ENCODE measurements around the gene ANKMY1. TPM values are rescaled to one million over a fixed set of nuclear protein-coding genes. Genes with fewer than 3 reads are reported as not detected.

Gene ANKMY1
- total and polyA plus RNA-seq, 2 of the 8 experiments (the other 6 are each of a cell fraction or from before 2014, with no cell fraction given) = 4.5 to 4.8 TPM

DNA sequence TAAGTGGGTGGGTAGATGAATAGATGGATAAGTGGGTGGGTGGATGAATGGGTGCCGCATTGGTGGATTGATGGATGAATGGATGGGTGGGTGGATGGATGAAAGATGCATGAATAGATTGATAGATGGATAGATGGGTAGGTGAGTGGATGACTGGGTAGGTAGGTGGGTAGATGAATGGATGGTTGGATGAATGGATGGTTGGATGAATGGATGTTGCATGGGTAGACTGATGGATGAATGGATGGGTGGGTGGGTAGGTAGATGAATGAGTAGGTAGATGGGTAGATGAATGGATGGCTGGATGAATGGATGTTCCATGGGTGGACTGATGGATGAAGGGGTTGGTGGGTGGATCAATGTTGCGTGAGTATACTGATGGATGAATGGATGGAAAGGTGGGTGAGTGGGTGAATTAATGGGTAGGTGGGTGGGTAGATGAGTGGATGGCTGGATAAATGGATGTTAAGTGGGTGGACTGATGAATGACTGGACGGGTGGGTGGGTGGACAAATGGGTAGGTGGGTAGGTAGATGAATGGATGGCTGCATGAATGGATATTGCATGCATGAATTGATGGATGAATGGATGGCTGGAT is 30.5 kb downstream of the ANKMY1 start:
- H3K27me3 ChIP-seq (replicated peaks in 1 of 4; ENCODE audit: control insufficient read depth in 3 of 4, extremely low read depth in 1 of 4, insufficient read depth in 3 of 4, low read length in 3 of 4) = no peaks in the 10 kb centered on the region
- peaks cover 34 to 70% of the 10 kb centered on the region in 2 experiments for H3K9me3 ChIP-seq (ENCODE audit: insufficient read depth in 2 of 2, low read depth in 1 of 2, low read length in 1 of 2)
- no peaks in the 10 kb centered on the region; a peak in 2 of 8 replicates for H3K36me3 ChIP-seq (ENCODE audit: control insufficient read depth in 2 of 4, insufficient read depth in 4 of 4, low read length in 3 of 4)
- no peak overlapping the region for H3K14ac ChIP-seq (ENCODE audit: insufficient read length)
- no peak overlapping the region for H2BK120ac ChIP-seq (replicated peaks; ENCODE audit: low read depth, low read length)
- DNase-seq (ENCODE audit: low read depth in 1 of 2, low spot score in 2 of 2) (no peak), FAIRE-seq (no peak)
- no peaks in the 10 kb centered on the region for H3K4me1 ChIP-seq (replicated peaks in 1 of 4; ENCODE audit: control insufficient read depth in 3 of 4, insufficient read depth in 4 of 4, low read length in 3 of 4)
- no peak overlapping the region for H2BK15ac ChIP-seq (ENCODE audit: low read length)
- H3K56ac ChIP-seq (replicated peaks; ENCODE audit: insufficient read length, low read depth, low read length) = no peak overlapping the region
- H4K91ac ChIP-seq (replicated peaks; ENCODE audit: insufficient read length, low read length) = no peak overlapping the region
- H2BK12ac ChIP-seq (ENCODE audit: low read depth, low read length) = no peak overlapping the region
- no peak overlapping the region for H3K18ac ChIP-seq (ENCODE audit: extremely low read depth, low read length)
- H3K79me1 ChIP-seq (ENCODE audit: low read depth, low read length) = no peaks in the 10 kb centered on the region; the same call in 1 of the 2 replicates
- H3K4me3 ChIP-seq (ENCODE audit: extremely low read depth in 1 of 4, insufficient read depth in 2 of 4, low read depth in 3 of 4, low read length in 4 of 4) = no peak overlapping the region
- H3K23me2 ChIP-seq (ENCODE audit: low read depth, low read length) = peaks cover 7% of the 10 kb centered on the region; the same call in 1 of the 2 replicates
- no peak overlapping the region for H2AFZ ChIP-seq (ENCODE audit: low read length)
- WGBS, 2 experiments (ENCODE audit: extremely low coverage in 1 of 2, insufficient coverage in 1 of 2, insufficient read length in 1 of 2, insufficient replicate concordance in 2 of 2, low coverage in 1 of 2, low lambda C conversion rate in 2 of 2, missing lambda C conversion rate in 1 of 2) = 61% methylated on average over 3 of the region's 3 CpGs; no CpG with 5 or more reads in 1 of the 2 experiments
- H2AK5ac ChIP-seq (ENCODE audit: low read depth, low read length) = no peak overlapping the region
- ChIA-PET POLR2A (ENCODE audit: partially characterized antibody) (no interaction called here), CTCF (ENCODE audit: partially characterized antibody) (no interaction called here)
- no peak overlapping the region for H4K8ac ChIP-seq (ENCODE audit: extremely low read depth, insufficient read depth, low read length)
- no peak overlapping the region for H3K9ac ChIP-seq (replicated peaks in 1 of 4; ENCODE audit: extremely low read depth in 1 of 4, low read depth in 3 of 4, low read length in 3 of 4)
- no peak overlapping the region for H3K4ac ChIP-seq (replicated peaks; ENCODE audit: insufficient read length, low read depth, low read length)
- no peak overlapping the region for H2BK5ac ChIP-seq (ENCODE audit: low read depth, low read length)
- peaks cover 0 to 1% of the 10 kb centered on the region in 2 experiments for H4K20me1 ChIP-seq (replicated peaks in 1 of 2; ENCODE audit: control insufficient read depth in 1 of 2, insufficient read depth in 2 of 2, low read length in 2 of 2)
- H4K5ac ChIP-seq (ENCODE audit: insufficient read length, low read depth, low read length) = no peak overlapping the region
- H3K23ac ChIP-seq (ENCODE audit: insufficient read length) = no peak overlapping the region
- no peaks in the 10 kb centered on the region for H3K79me2 ChIP-seq (ENCODE audit: control insufficient read depth in 1 of 2, insufficient read depth in 2 of 2, low read length in 2 of 2)
- no peak overlapping the region for H3K27ac ChIP-seq (ENCODE audit: low read depth, low read length)
- H2BK20ac ChIP-seq (ENCODE audit: low read length) = no peak overlapping the region
- H3K4me2 ChIP-seq (ENCODE audit: insufficient read depth in 1 of 2, low read depth in 2 of 2, low read length in 2 of 2) = no peak overlapping the region
- no peak for TF ChIP-seq SIRT6 (IDR thresholded peaks at IDR 0.05; ENCODE audit: low read length)
- TF ChIP-seq TEAD4 (IDR thresholded peaks at IDR 0.05; ENCODE audit: low read depth, low read length) = no peak
- TF ChIP-seq EP300 (IDR thresholded peaks at IDR 0.05; ENCODE audit: borderline replicate concordance in 1 of 2, low read depth in 2 of 2, low read length in 2 of 2) = no peak
- no peak for TF ChIP-seq HDAC2 (IDR thresholded peaks at IDR 0.05; ENCODE audit: borderline replicate concordance in 1 of 2, low read depth in 2 of 2, low read length in 2 of 2)
- no peak for TF ChIP-seq RFX5 (IDR thresholded peaks at IDR 0.05; ENCODE audit: borderline replicate concordance, low read depth, low read length)
- TF ChIP-seq EGR1 (IDR thresholded peaks at IDR 0.05; ENCODE audit: borderline replicate concordance, low read depth, low read length) = no peak
- TF ChIP-seq KDM5A (IDR thresholded peaks at IDR 0.05; ENCODE audit: low read length) = no peak
- TF ChIP-seq GTF2F1 (IDR thresholded peaks at IDR 0.05; ENCODE audit: borderline replicate concordance, low read depth, low read length) = no peak
- TF ChIP-seq TAF7 (optimal IDR thresholded peaks at IDR 0.05; ENCODE audit: borderline replicate concordance, low read depth, low read length) = no peak
- TF ChIP-seq CHD1 (IDR thresholded peaks at IDR 0.05; ENCODE audit: low read depth, low read length) = no peak
- no peak for TF ChIP-seq TBP (IDR thresholded peaks at IDR 0.05; ENCODE audit: low read depth, low read length)
- no peak for TF ChIP-seq RXRA (IDR thresholded peaks at IDR 0.05; ENCODE audit: insufficient read depth, low read depth, low read length)
- no peak for TF ChIP-seq SP2 (IDR thresholded peaks at IDR 0.05; ENCODE audit: low read length)
- TF ChIP-seq CBX8 (IDR thresholded peaks at IDR 0.05; ENCODE audit: borderline replicate concordance, low read depth, low read length) = no peak
